GM12891 (cell line): ENCODE measurements around the gene ELP1.

Experiments
- DNase-seq: peaks from one replicate; pipeline ENCODE4 v3.0.0; 2011; ENCODE audit warnings: low spot score; ENCODE audit not compliant: insufficient read length
- FAIRE-seq: peaks from 2 replicates; lab custom pipeline; 2011; peaks lifted over from hg19 to GRCh38; lab: Jason Lieb, UNC
- PAX5 ChIP-seq: IDR thresholded peaks from 2 replicates; pipeline ENCODE4 v1.6.1; 2011; ENCODE audit warnings: low read length, moderate library complexity, mild to moderate bottlenecking; ENCODE audit not compliant: insufficient read depth, severe bottlenecking
- POLR2A ChIP-seq: IDR thresholded peaks from 2 replicates; pipeline ENCODE4 v1.6.1; 2011; ENCODE audit warnings: low read depth, low read length, control low read depth
- POLR2AphosphoS5 ChIP-seq: IDR thresholded peaks from 2 replicates; pipeline ENCODE4 v1.6.1; 2011; ENCODE audit warnings: low read depth, low read length, control low read depth
- POU2F2 ChIP-seq: IDR thresholded peaks from 2 replicates; pipeline ENCODE4 v1.6.1; 2011; ENCODE audit warnings: low read depth, mild to moderate bottlenecking, control low read depth, low read length, moderate library complexity
- SPI1 ChIP-seq: IDR thresholded peaks from 2 replicates; pipeline ENCODE4 v1.6.1; 2011; ENCODE audit warnings: low read depth, low read length, control low read depth
- TAF1 ChIP-seq: IDR thresholded peaks from 2 replicates; pipeline ENCODE4 v1.6.1; 2011; ENCODE audit warnings: low read depth, low read length, control low read depth

Gene ELP1

GRCh38 chr9:108835831-108836230, 98.1 kb downstream of the ELP1 start:
- TF ChIP-seq POLR2A (no peak), TAF1 (no peak), POU2F2 (no peak), POLR2AphosphoS5 (no peak), SPI1 (no peak), PAX5 (no peak)
- FAIRE-seq = no peak
- DNase-seq = no peak

- FAIRE-seq (peak; percentile 13), DNase-seq (no peak)
- TF ChIP-seq POU2F2 = no peak
These were observed 98.8 kb downstream of the ELP1 start for GRCh38 chr9:108834959-108835665.

GRCh38 chr9:108832179-108832500, 101.8 kb downstream of the ELP1 start:
- FAIRE-seq (no peak), DNase-seq (no peak)
- no peak for TF ChIP-seq PAX5
- no peak for TF ChIP-seq POLR2AphosphoS5
- TF ChIP-seq SPI1 = no peak
- no peak for TF ChIP-seq POLR2A
- no peak for TF ChIP-seq TAF1
- TF ChIP-seq POU2F2 = no peak

DNA sequence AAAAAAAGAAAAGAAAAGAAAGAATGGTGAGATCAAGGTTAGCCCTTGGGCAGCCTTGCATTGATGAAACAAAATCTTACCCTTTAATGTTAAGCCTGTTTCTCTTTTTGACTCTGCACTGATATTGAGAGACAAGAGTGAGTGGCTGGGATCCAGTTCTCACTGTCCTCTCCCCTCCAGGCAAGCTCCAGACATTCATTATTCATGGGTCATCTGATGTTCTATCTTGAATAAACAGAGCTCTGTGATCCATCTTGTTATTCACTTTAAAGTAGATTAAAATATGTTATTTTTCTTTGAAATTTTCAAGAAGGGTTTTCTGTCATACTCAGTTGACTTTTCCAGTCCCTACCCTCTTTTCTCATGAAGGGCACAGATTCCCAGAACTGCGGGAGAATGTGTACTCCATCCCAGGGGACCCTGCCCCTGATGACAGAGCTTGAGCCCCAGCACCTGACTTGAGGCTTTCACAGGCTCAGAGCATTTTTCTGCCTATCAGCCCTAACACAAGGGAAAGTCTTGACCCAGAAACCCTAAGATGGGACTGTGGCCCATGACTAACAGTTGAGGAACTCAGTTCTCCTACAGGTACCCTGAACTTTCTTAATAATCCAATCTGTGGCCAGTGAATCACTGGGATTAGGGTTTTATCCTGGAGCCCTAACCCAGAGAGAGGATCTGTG, 102.3 kb downstream of the ELP1 start:
- no peak for TF ChIP-seq POLR2AphosphoS5
- no peak for TF ChIP-seq POLR2A
- no peak for TF ChIP-seq SPI1
- TF ChIP-seq POU2F2 = no peak
- TF ChIP-seq TAF1 = no peak
- TF ChIP-seq PAX5 = no peak
- FAIRE-seq = no peak
- DNase-seq = no peak

DNA sequence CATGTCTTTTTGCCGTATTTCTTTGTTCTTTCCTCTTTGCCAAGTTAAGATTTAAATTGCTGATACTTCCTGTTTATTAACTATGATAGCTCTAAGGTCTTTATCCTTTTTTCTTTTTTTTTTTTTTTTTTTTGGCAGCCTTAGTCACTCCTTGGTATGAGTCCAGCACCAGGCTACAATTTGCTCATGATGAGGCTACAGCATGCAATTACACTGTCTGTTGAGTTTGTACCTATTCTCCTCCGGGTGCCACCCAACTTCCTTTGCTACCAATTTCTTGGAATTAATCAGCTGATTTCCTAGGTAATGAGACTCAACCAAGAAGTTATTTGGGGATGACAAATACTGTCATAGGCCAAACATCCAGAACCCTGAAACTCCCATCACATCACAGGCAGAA, 103.7 kb downstream of the ELP1 start:
- DNase-seq (no peak), FAIRE-seq (no peak)
- TF ChIP-seq POLR2AphosphoS5 (no peak), PAX5 (no peak), SPI1 (no peak), POLR2A (no peak), TAF1 (no peak), POU2F2 (no peak)

DNA sequence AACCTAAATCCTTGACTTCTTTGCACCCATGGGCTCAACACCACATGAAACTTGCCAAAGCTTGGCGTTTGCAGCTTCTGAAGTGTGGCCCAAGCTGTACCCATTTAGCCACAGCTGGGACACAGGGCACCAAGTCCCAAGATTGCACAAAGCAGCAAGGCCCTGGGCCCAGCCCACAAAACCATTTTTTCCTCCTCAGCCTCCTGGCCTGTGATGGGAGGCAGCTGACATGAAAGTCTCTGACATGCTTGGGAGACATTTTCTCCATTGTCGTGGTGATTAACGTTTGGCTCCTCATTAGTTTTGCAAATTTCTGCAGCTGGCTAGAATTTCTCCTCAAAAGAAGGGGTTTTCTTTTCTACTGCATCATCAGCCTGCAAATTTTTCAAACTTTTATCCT, 110.1 kb downstream of the ELP1 start:
- TF ChIP-seq POLR2AphosphoS5 = no peak
- no peak for TF ChIP-seq POLR2A
- TF ChIP-seq SPI1 = no peak
- no peak for TF ChIP-seq TAF1
- no peak for TF ChIP-seq POU2F2
- no peak for TF ChIP-seq PAX5
- FAIRE-seq (no peak), DNase-seq (no peak)
